ENCODE data around the gene CLOCK.

- TF ChIP-seq CTCF (conservative IDR thresholded peaks at IDR 0.05) (no peak), EZH2 (IDR thresholded peaks at IDR 0.05; ENCODE audit: low read depth) (no peak)
Measured at GRCh38 chr4:55517526-55518229, 29.0 kb downstream of the CLOCK start.
